K562 (cell line): ENCODE results near the gene NRG3. TPM values are rescaled to one million over a fixed set of nuclear protein-coding genes. Genes with fewer than 3 reads are reported as not detected.

Source experiments
- ATAC-seq: fragments of 200-7000 bp; cut with Tn5 transposase; 3 replicates; pipeline ENCODE4 v1.9.1; 2020; ENCODE audit warnings: moderate library complexity
- BruUV-seq: library from RNA; stranded (reverse); fragments of 400-500 nt; replicated peaks from 2 replicates; lab custom pipeline; 2021; lab: Mats Ljungman, UMichigan
- CTCF ChIA-PET: fragments of 300-600 bp; formaldehyde crosslinking; extraction: SDS; loops from one replicate; lab custom pipeline; 2021; ENCODE audit warnings: low intra/inter-chr PET ratio; lab: Yijun Ruan, JAX
- POLR2A ChIA-PET: fragments of 300-600, 350-650 bp; sonication (Branson Sonifier 250); formaldehyde crosslinking; extraction: SDS; loops from one replicate; lab custom pipeline; 2021; ENCODE audit warnings: antibody characterized with exemption, inconsistent platforms; lab: Yijun Ruan, JAX
- DNase-seq, 4 experiments: peaks; one replicate each; pipeline versions ENCODE4 v3.0.0 to v3.0.0-alpha.2; 2011 to 2018; ENCODE audit warnings: low spot score in 3 of 4, mixed read lengths in 3 of 4; ENCODE audit errors: extremely low read depth in 1 of 4
- FAIRE-seq: peaks from 2 replicates; lab custom pipeline; 2011; peaks lifted over from hg19 to GRCh38; lab: Jason Lieb, UNC
- H2AFZ ChIP-seq: 2 replicates; pipeline ENCODE4 v1.6.0; 2011; ENCODE audit warnings: low read depth, low read length, control low read depth, inconsistent platforms
- H3K27ac ChIP-seq: fragments of 200-600 bp; 3 replicates; pipeline ENCODE4 v1.8.0; 2011; ENCODE audit warnings: low read depth, mild to moderate bottlenecking, control low read depth, inconsistent platforms, low read length, moderate library complexity, mixed read lengths; ENCODE audit errors: extremely low read depth
- H3K27me3 ChIP-seq, 2 experiments: fragments of 300-600 bp in 1 of 2; 2 replicates in 1 of 2; 3 replicates in 1 of 2; pipeline versions ENCODE4 v1.6.0 to v1.8.0; 2011; ENCODE audit warnings: inconsistent platforms in 2 of 2, low read length in 2 of 2, mild to moderate bottlenecking in 1 of 2, mixed read lengths in 1 of 2, moderate library complexity in 1 of 2; ENCODE audit not compliant: control insufficient read depth in 2 of 2, insufficient read depth in 2 of 2
- H3K36me3 ChIP-seq: fragments of 300-600 bp; 3 replicates; pipeline ENCODE4 v1.8.0; 2011; ENCODE audit warnings: mild to moderate bottlenecking, low read length, inconsistent platforms; ENCODE audit not compliant: control insufficient read depth, insufficient read depth
- H3K4me1 ChIP-seq, 2 experiments: fragments of 200-600 bp in 1 of 2; replicated peaks in 1 of 2; 2 replicates in 1 of 2; 3 replicates in 1 of 2; pipeline versions ENCODE4 v1.5.1 to v1.8.0; 2011; ENCODE audit warnings: inconsistent platforms in 2 of 2, low read length in 2 of 2, mild to moderate bottlenecking in 1 of 2, mixed read lengths in 1 of 2, moderate library complexity in 1 of 2; ENCODE audit not compliant: control insufficient read depth in 2 of 2, insufficient read depth in 2 of 2
- H3K4me2 ChIP-seq: 2 replicates; pipeline ENCODE4 v1.6.1; 2011; ENCODE audit warnings: low read length, control low read depth, inconsistent platforms, mixed read lengths; ENCODE audit not compliant: insufficient read depth
- H3K4me3 ChIP-seq: fragments of 200-600 bp; sonication (generic), shearing (Covaris generic); 2 replicates; pipeline ENCODE4 v1.5.1; 2016; ENCODE audit warnings: control low read depth, inconsistent platforms
- H3K79me2 ChIP-seq: fragments of 200-600 bp; 3 replicates; pipeline ENCODE4 v1.8.0; 2011; ENCODE audit warnings: low read length, inconsistent platforms; ENCODE audit not compliant: control insufficient read depth, insufficient read depth
- H3K9ac ChIP-seq, 2 experiments: 2 replicates each; pipeline versions ENCODE4 v1.6.0 to v1.6.1; 2011; ENCODE audit warnings: low read depth in 2 of 2, low read length in 2 of 2, control low read depth in 1 of 2, inconsistent platforms in 1 of 2, mild to moderate bottlenecking in 1 of 2, mixed read lengths in 1 of 2; ENCODE audit not compliant: insufficient read depth in 1 of 2
- H3K9me1 ChIP-seq: one replicate; pipeline ENCODE4 v1.6.0; 2011; ENCODE audit warnings: inconsistent platforms, mild to moderate bottlenecking, low read length, moderate library complexity; ENCODE audit not compliant: control insufficient read depth, insufficient read depth
- H3K9me3 ChIP-seq: replicated peaks from 2 replicates; pipeline ENCODE4 v1.5.1; 2011; ENCODE audit warnings: low read depth, low read length, inconsistent platforms; ENCODE audit not compliant: control insufficient read depth, insufficient read depth
- H4K20me1 ChIP-seq: replicated peaks from 2 replicates; pipeline ENCODE4 v1.6.1; 2011; ENCODE audit warnings: low read length, inconsistent platforms, mixed read lengths; ENCODE audit not compliant: control insufficient read depth, insufficient read depth
- CBFA2T2 ChIP-seq: fragments of 450-650 bp; conservative IDR thresholded peaks from 2 replicates; pipeline ENCODE4 v1.6.1; 2017; ENCODE audit warnings: mild to moderate bottlenecking
- LEF1 ChIP-seq: fragments of 450-650 bp; IDR thresholded peaks from 2 replicates; pipeline ENCODE4 v1.6.1; 2016; ENCODE audit warnings: mild to moderate bottlenecking
- RBM15 ChIP-seq: fragments of 200-400 bp; formaldehyde crosslinking; IDR thresholded peaks from 2 replicates; pipeline ENCODE4 v1.6.1; 2018; ENCODE audit warnings: mild to moderate bottlenecking, low read length, moderate library complexity; ENCODE audit not compliant: insufficient read depth
- RBM34 ChIP-seq: fragments of 200-400 bp; formaldehyde crosslinking; IDR thresholded peaks from 2 replicates; pipeline ENCODE4 v1.6.1; 2018; ENCODE audit warnings: low read length, borderline replicate concordance; ENCODE audit not compliant: insufficient read depth
- SAFB ChIP-seq: fragments of 200-400 bp; formaldehyde crosslinking; IDR thresholded peaks from 2 replicates; pipeline ENCODE4 v1.6.1; 2017; ENCODE audit warnings: low read depth, low read length, borderline replicate concordance
- SAP30 ChIP-seq: fragments of 200-600 bp; sonication (generic); IDR thresholded peaks from 2 replicates; pipeline ENCODE4 v1.6.1; 2012; ENCODE audit warnings: borderline replicate concordance, low read depth, mild to moderate bottlenecking, moderate library complexity, low read length, control low read depth, inconsistent platforms; ENCODE audit not compliant: insufficient read depth, poor library complexity, severe bottlenecking
- WGBS: fragments of 100-300 bp; shearing (Covaris generic); methylation state at CpG from one replicate; pipeline ENCODE4 v1.1.6; 2016; ENCODE audit warnings: low coverage, mixed read lengths; ENCODE audit not compliant: insufficient coverage; ENCODE audit errors: missing lambda C conversion rate; 5-methylcytosine and 5-hydroxymethylcytosine counted together
- in situ Hi-C: fragments of 300-500 bp; cut with MboI; formaldehyde crosslinking; loops from 4 replicates; pipeline ENCODE4 v1.15.0; 2018; ENCODE audit warnings: inconsistent platforms, mixed read lengths
- intact Hi-C: fragments of 100-400 bp; cut with micrococcal nuclease; formaldehyde crosslinking; loops from 2 replicates; pipeline ENCODE4 v1.14.2; 2022
- polyA plus RNA-seq, 8 experiments: library from polyadenylated mRNA; depleted of rRNA in 4 of 8; stranded (reverse) in 5 of 8; unstranded in 3 of 8; fragments of >200 nt; fragmentation: Nextera tagmentation in 2 of 8; fragmentation: Illumina TruSeq in 1 of 8; extraction: Ambion mirVana in 2 of 8; extraction: Trizol in 1 of 8; gene quantifications; 2 replicates each; pipeline versions ENCODE4 v1.2.1 to v1.2.3, GENCODE V29; 2011 to 2014; ENCODE audit warnings: inconsistent platforms in 1 of 8, missing spikeins in 1 of 8
- total RNA-seq, 7 experiments: library from RNA; depleted of rRNA in 6 of 7; stranded (reverse); fragments of >200 nt in 6 of 7; fragmentation: Illumina TruSeq in 2 of 7; extraction: Trizol in 2 of 7; gene quantifications; 2 replicates each; pipeline versions ENCODE4 v1.2.1 to v1.2.3, GENCODE V29; 2011 to 2021; ENCODE audit warnings: low replicate concordance in 1 of 7

The NRG3 gene
- total and polyA plus RNA-seq, 9 of the 15 experiments (the other 6 are each of a cell fraction or from before 2014, with no cell fraction given) = not detected

DNA sequence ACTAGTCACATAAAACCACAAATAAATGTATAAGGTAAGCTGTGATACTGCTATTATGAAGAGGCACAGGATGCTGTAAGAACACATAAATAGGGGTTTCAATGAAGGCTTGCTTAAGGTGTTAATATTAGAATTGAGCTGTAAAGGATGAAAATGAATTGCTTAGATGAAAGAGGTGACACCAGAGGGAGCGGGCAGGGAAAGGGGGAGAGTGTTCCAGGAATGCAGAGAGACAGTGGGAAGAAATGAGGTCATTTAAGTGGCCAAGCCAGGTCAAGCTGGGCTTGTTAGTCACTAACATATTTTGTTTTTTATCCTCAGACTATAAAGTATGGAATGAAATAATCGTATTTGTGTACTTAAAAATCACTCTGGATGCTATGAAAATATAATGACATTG lies 193.5 kb downstream of the NRG3 start:
- Histone ChIP-seq H3K27ac (no peak overlapping the region), H3K9me3 (no peaks in the 10 kb centered on the region), H3K79me2 (no peaks in the 10 kb centered on the region), H2AFZ (no peak overlapping the region), H3K27me3 (no peaks in the 10 kb centered on the region), H3K4me1 (no peaks in the 10 kb centered on the region), H4K20me1 (no peaks in the 10 kb centered on the region), H3K4me3 (no peak overlapping the region), H3K36me3 (no peaks in the 10 kb centered on the region), H3K9me1 (no peaks in the 10 kb centered on the region), H3K4me2 (no peak overlapping the region), H3K9ac (no peak overlapping the region)
- TF ChIP-seq RBM15 (no peak), RBM34 (no peak), SAFB (no peak)
- ChIA-PET POLR2A (no interaction called here), CTCF (no interaction called here)
- BruUV-seq = no TSS peak
- FAIRE-seq (no peak), DNase-seq (no peak), ATAC-seq (no peak)
- intact Hi-C loops = no loop called here
- WGBS = 4% methylated on average over 2 of the region's 2 CpGs
- in situ Hi-C loops = no loop called here

DNA sequence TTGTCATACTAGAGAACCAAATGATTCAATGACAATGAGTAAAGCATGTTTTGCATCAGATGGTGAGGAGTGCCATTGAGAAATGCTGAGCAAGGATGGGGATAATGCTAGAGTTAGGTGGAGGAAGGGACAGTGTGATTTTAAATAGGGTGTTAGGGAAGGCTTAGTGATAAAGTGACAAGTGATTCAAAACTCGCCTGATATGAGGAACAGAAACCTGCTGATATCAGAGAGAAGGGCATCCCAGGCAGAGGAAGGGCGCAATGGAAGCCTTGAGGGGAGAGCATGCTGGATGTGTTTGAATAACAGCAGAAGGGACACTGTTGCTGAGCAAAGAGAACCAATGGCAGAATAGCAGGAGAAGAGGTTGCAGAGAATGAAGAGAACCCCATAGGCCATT lies 196.2 kb downstream of the NRG3 start:
- no peaks in the 10 kb centered on the region for H3K79me2 ChIP-seq
- no peaks in the 10 kb centered on the region for H3K36me3 ChIP-seq
- no peaks in the 10 kb centered on the region for H3K9me3 ChIP-seq
- H3K27me3 ChIP-seq = no peaks in the 10 kb centered on the region
- in situ Hi-C loops = no loop called here
- CTCF ChIA-PET = no interaction called here
- no peaks in the 10 kb centered on the region for H4K20me1 ChIP-seq
- H3K4me3 ChIP-seq = no peak overlapping the region
- H3K9ac ChIP-seq = no peak overlapping the region
- 0% methylated on average over 2 of the region's 2 CpGs for WGBS
- ATAC-seq = no peak
- no peak for DNase-seq
- no peaks in the 10 kb centered on the region for H3K9me1 ChIP-seq
- intact Hi-C loops = no loop called here
- no TSS peak for BruUV-seq
- no peak overlapping the region for H3K4me2 ChIP-seq
- no peak for FAIRE-seq
- no peaks in the 10 kb centered on the region for H3K4me1 ChIP-seq
- TF ChIP-seq SAP30 (no peak), CBFA2T2 (no peak), LEF1 (no peak)
- no peak overlapping the region for H3K27ac ChIP-seq
- H2AFZ ChIP-seq = no peak overlapping the region
- POLR2A ChIA-PET = no interaction called here
